HG02610 (cell line): ENCODE data around the gene ELL.
A peak's percentile ranks its signal among the peaks of the same experiment; 100 is the strongest.
"Not testable (repeated sequence)": the region's sequence is repeated elsewhere in the genome, so short reads cannot be mapped to it uniquely, and the experiment has no call there.

Source experiments
- ATAC-seq: cut with Tn5 transposase; IDR thresholded peaks from one replicate; pipeline ENCODE4 v1.9.1; 2021; ENCODE audit warnings: mild to moderate bottlenecking, moderate library complexity; ENCODE audit not compliant: unreplicated experiment

ELL gene

GRCh38 chr19:18521692-18522123 is at the start of gene ELL:
Gene ELL, minus strand, starts transcription at chr19:18522070. Its CDS starts 15 bp downstream, at chr19:18522055.
- no peak for ATAC-seq

- no peak for ATAC-seq
These were observed 46.5 kb upstream of the ELL start for GRCh38 chr19:18568367-18568766.

GRCh38 chr19:18566953-18567352 is 45.1 kb upstream of the ELL start:
- ATAC-seq, result no peak

GRCh38 chr19:18562086-18562485 is 40.2 kb upstream of the ELL start:
- no peak for ATAC-seq

GRCh38 chr19:18559685-18560084 is 37.8 kb upstream of the ELL start:
- no peak for ATAC-seq

- ATAC-seq, result no peak
These were observed 36.7 kb upstream of the ELL start for GRCh38 chr19:18558604-18559003.

- ATAC-seq, result no peak
These were observed 36.3 kb upstream of the ELL start for GRCh38 chr19:18558202-18558555.

- peak; percentile 86 for ATAC-seq
These were observed 35.7 kb upstream of the ELL start, which contains the start of gene KXD1 for GRCh38 chr19:18557411-18558201. Gene KXD1, plus strand, starts transcription at chr19:18557870. Its CDS starts 4,187 bp downstream, at chr19:18562057.

- ATAC-seq, result no peak
These were observed 29.8 kb upstream of the ELL start for GRCh38 chr19:18551631-18552030.

- peak; percentile 49 for ATAC-seq
These were observed 22.1 kb upstream of the ELL start for GRCh38 chr19:18543814-18544475.

GRCh38 chr19:18542941-18543813 is 21.3 kb upstream of the ELL start, which contains the start of gene FKBP8:
Gene FKBP8, minus strand, starts transcription at chr19:18543573. Its CDS starts 1,603 bp downstream, at chr19:18541970.
- peak; percentile 91 for ATAC-seq

- no peak for ATAC-seq
These were observed 20.4 kb upstream of the ELL start for GRCh38 chr19:18541992-18542940.

GRCh38 chr19:18541258-18541991 is 19.6 kb upstream of the ELL start:
- no peak for ATAC-seq

GRCh38 chr19:18540200-18540599 is 18.3 kb upstream of the ELL start:
- ATAC-seq, result not testable (repeated sequence)

GRCh38 chr19:18539372-18539771 is 17.5 kb upstream of the ELL start:
- no peak for ATAC-seq

- no peak for ATAC-seq
These were observed 16.2 kb upstream of the ELL start for GRCh38 chr19:18538115-18538514.

- no peak for ATAC-seq
These were observed 15.6 kb upstream of the ELL start for GRCh38 chr19:18537431-18537830.

GRCh38 chr19:18536475-18536874 is 14.6 kb upstream of the ELL start:
- no peak for ATAC-seq

GRCh38 chr19:18533058-18533457 is 11.2 kb upstream of the ELL start:
- no peak for ATAC-seq
